HG03066 (cell line): ENCODE data around the gene SLC40A1.

Experiments
- ATAC-seq: cut with Tn5 transposase; IDR thresholded peaks from one replicate; pipeline ENCODE4 v1.9.1; 2021; ENCODE audit warnings: low read depth; ENCODE audit not compliant: unreplicated experiment

Gene SLC40A1, protein sequence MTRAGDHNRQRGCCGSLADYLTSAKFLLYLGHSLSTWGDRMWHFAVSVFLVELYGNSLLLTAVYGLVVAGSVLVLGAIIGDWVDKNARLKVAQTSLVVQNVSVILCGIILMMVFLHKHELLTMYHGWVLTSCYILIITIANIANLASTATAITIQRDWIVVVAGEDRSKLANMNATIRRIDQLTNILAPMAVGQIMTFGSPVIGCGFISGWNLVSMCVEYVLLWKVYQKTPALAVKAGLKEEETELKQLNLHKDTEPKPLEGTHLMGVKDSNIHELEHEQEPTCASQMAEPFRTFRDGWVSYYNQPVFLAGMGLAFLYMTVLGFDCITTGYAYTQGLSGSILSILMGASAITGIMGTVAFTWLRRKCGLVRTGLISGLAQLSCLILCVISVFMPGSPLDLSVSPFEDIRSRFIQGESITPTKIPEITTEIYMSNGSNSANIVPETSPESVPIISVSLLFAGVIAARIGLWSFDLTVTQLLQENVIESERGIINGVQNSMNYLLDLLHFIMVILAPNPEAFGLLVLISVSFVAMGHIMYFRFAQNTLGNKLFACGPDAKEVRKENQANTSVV

DNA sequence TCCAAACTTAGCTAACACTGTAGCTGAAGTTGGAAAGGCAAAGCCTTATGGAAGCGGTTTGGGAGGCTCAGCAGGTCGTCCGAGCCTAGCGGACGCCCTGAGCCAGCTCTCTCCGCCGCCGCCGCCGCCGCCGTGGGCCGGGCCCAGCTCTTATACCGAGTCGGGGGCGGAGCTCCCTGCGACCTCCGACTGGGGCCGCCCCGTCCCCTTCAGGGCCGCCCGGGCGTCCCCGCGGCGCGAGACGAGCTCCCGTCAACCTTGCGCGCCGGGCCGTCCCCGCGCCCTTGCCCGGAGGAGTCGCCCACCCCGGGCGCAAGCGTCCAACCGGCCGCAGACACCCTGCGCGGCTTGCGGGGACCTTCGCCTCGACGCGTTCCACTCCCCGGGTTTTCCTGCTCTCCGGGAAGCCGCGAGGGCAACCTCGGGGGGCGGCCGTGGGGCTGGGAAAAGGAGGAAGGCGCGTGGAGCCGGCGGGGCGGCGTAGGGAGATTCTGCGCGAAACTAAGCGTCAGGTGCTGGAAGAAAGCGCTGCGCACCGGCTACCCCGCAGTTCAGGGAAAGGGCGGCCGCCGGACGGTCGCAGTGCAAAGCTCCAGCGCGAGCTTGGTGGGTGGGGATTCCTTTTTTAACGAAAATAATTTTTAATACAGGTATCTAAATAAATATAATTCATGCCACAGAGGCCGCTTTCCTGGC, at the start of gene SLC40A1:
TSS of gene SLC40A1 (minus strand) at position 129 of the 696 bp plus-strand sequence. CDS start 326 bp downstream, outside the sequence.
- ATAC-seq: no peak

DNA sequence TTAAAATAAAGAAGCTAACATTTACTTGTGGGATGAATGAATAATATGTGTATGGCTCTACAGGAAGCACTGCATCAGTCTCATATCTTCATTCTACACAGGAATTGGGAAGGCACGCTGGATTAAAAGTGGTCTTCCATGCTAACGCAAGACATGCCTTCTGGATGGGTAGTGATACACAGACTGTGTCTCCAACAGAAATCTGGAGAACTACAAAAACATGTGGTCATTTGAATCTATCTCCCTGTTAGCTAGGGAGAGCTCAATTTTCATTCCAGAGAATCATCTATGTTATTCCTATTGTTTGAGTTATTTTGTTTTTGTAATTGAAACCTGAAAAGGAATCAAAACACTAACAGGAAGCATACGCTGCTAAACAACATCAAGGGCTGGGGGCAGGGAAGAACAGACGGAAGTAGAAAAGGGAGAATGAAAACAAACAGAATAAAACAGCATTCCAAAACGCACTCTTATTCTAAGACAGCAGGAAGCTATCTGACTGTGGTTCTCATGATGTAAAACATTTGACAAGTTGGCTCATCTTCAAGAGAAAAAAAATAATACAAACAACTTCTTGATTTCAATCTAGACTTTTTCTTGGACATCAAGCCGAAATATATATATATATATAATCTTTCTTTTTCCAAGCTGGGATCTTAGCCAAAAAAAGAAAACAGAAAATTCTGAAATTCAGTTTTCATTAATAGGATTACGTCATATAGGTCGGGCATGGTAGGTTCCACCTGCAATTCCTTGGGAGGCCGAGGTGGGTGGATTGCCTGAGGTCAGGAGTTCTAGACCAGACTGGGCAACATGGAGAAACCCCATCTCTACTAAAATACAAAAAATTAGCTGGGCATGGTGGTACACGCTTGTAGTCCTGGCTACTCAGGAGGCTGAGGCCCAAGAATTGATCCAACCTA, 49.2 kb upstream of the SLC40A1 start:
- no peak for ATAC-seq

DNA sequence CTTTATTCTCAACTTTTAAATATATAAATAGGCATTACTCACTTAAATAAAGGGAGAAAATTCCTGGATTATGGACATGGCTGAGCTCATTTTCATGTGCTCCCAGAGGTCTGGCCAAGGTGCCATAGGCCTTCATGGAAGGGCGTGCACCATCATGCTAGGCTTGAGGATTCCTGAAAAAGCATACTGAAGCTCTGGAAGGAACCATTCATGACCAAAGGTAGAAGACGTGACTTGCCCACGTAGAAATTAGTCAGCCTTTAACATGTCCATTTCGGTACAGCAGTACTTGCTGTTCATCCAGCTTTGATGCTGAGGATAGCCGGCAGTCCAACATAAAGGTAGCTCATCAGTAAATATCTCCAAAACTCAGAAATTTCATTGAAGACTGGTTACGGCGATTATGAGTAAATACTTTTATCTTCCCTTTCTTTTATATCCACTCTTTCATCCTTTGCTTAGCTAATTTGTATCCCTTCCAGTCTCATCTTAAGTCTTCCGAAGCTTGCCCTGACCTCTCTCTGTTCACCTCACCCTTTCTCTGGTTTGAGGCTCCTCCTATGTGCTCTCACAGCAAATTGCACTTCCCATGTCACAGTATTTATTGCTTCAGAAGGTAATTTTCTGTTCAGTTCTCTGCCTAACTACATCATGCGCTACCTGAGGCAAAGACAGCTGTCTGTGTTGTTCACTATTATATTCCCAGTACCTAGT, 48.4 kb upstream of the SLC40A1 start:
- no peak for ATAC-seq

DNA sequence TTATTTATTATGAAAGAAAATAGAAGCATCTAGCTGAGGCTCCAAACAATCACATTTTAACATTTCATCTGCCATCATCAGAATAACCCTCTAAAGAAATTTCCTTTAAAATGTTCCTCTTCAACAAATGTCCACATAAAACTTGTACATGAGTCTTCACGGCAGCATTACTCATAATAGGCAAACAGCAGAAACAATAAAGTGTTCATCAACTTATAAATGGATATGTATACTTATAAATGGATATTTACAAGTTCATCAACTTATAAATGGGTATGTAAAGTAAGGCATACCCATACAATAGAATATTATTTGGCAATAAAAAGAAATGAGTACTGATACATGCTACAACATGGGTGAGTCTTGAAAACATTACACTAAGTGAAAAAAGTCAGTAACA, 47.2 kb upstream of the SLC40A1 start:
- ATAC-seq: no peak

DNA sequence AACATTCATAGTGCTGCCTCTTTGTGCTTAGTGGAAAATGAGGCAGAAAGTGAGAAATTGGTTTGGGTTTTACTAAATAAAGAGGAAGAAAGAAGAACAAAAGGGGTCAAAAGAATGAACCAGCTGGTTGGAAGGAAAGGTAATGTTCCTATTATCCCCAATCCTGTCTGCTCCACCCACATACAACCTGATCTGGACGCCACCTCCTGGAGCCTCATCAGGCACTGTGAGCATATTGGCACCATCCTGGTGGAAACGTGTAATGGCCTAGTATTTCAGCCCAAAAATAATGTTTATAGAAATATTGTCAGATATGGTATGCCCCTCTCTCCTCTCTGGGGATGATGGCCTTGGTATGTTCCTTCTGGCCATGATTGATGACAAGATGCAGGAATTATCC, 45.0 kb upstream of the SLC40A1 start:
- no peak for ATAC-seq

DNA sequence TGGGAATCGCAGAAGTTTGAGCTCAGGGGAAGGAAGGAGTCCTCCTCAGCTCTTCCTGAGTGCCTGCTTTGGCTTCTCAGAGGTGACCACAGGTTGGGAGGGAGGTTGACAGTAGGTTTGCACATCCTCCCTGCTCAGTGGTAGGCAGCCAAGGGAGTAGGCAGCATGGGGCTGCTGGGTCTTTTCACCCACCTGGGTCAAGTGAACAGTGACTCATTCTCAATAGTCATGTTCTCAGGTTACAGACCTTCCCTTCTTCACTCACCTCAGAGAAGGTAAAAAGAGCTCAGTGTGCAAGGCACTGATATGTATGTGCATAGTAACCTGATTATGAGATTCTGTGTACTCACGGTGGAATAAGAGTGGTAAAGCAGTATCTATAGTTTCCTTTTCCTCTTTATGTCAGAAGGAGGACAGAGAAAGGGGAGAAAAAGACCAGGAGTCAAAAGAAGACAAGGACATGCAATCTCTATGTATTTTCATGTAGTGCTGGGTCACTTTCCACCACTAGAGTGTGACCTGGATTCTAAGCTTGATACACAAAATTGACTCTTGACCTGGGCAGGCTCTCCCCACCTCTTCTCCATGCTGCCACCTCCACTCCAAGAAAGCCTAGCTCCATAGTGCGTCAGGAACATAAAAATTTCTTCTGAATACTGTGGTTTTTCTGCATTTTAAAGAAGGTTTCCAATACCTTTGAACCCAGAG, 44.2 kb upstream of the SLC40A1 start:
- ATAC-seq: no peak

DNA sequence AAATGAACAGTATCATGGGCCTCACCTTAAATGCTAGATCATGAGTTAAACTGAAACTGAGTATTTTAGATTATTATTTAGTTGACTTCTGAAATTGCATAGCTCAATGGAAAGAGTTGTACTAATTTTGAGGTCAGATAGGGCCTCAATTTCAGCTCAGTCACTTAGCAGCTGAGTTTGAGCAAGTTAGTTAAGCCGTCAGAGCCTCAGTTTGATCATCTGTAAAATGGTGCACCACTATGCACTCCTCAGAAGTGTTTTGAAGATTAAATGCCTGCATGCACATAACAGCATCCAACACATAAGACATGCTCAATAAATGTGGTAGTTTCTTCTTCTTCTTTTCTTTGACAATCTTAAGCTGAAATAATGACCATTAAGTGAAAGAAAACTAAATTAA, 42.5 kb upstream of the SLC40A1 start:
- no peak for ATAC-seq

DNA sequence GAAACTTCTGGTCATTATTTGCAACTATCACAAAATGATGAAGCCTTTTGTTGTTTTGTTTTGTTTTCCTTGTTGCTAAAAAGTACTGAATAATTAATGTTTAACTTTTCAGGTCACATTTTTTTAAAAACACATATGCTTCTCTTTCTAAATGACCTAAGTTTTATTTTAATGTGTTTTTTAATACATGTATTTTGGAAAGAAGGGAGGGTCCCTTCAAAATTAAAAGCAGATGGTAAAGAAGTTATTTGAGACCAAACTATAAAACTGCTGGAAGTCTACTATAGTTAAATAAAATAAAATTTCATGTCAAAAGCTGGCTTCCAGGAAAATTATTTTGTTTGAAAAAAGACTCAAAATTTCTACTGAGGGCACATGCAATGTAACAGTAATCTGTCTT, 41.2 kb upstream of the SLC40A1 start:
- no peak for ATAC-seq

DNA sequence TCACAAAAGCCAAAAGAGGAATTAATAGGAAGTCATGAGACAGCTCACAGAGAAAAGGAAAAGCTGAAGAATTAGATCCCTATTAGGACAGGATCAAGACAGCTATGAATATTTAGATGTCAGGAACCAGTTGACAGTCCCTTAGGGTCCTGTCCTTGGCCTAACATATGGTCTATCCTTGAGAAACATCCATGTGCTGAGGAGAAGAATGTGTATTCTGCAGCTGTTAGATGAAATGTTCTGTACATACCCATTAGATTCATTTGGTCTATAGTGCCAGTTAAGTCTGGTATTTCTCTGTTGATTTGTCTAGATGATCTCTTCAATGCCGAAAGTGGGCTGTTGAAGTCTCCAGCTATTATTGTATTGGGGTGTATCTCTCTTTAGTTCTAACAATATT, 37.6 kb upstream of the SLC40A1 start:
- no peak for ATAC-seq

DNA sequence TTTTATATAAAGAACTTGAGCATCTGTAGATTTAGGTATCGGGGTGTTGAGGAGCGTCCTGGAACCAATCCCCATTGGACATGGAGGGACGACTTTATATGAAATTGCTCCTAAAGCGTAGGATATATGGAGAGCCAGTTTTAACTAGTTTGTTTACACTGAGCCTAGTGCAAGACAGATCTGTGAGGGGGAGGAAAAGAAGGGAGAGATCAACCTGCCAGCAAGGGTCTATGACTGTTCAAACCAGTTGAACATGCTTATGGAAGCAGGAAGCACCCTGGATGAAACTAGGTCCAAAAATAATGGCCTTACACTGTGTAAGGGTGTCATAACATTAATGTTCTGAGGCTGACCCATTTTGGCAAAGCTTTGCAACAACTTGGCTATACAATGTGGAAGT, 34.0 kb upstream of the SLC40A1 start:
- ATAC-seq: no peak

DNA sequence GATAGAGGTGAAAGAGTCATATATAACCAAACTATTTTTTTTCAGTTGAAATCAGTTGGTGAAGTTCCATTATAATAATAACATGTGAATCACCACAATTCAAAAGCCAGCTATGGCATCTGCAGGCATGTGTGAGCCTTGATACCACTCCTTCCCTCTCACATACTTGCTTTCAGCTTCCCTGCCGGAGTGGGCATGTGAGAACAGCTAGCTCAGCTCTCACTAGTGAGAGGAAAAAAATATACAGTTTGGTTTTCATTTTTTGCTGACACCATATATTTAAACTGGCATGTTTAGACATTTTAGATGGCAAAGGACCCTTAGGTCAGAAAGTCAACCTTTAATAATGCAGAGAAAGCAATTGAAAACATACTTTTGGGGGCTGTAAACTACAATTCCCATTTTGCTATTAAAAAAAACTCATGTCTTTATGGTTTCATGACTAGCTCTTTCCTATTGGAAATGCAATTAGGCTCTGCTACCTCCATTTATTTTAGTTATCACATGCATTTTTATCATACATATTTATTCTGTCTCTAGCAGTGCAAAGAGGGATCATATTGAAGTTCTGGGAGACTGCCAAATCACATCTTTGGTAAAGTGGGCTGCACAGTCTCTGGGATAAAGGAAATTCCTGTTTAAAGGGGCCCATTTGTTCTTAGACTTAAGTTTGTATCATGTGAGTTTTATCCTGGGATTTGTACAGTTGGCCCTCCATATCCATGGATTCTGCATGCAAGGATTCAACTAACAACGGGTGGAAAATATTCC, 33.2 kb upstream of the SLC40A1 start:
- no peak for ATAC-seq

DNA sequence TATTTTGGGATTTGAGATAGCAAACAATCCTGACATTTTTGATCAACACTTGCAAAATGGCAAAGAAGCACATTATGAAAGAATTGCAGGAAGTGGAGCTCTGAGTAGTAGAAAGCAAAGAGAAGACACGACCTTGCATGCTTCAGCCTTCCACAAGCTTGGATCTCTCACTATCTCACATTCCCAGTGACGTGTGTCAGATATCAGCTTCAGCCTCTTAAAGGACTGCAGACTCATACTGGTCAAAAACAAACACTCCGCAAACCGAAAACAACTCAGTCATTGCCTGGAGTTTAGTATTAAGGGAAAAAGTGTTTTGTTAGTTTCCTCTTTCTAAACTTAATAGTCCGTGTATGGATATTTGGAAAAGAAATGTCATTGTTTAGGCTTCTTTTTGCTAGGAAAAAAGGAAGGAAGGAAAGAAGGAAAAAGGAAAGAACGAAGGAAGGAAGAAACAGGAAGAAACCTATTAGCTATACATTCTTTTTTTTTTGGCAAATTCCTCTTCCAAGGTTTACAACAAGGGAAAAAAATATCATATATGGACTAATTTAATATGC, 32.6 kb upstream of the SLC40A1 start:
- no peak for ATAC-seq

DNA sequence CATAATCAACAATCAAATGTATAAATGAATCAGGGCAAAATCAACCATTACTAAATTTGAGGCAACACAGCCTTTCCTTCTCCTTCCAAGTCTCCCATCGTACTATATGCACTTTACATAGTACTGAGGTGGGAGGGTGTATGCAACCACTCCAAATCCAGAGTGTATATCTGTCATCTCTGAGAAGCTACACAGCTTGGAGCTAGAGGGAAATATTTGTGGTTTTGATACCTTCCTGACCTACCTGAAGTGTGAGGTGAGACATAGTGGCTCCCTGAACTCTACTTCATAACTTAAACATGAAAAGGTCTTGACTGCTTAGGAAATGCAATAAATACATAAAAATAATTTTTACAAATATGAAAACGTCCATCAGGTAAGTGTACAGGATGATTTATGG, 30.1 kb upstream of the SLC40A1 start:
- no peak for ATAC-seq

DNA sequence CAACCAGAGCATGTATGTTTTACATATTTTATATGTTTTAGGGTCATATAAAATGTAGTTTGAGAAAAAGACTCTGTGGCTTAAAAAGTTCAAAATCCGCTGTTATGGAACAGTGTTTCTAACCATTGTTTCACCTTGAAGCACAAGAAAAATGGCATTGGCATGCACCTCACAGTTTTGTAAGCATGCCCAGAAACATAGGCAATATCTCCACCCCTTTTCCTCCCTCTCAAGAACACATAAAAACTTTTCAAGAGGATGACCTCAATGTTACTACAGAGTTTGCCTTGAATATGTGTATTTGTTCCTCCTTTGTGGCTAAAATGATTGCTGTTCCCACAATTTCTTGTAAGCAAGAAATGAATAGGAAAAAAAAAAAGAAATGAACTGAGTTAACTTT, 29.3 kb upstream of the SLC40A1 start:
- ATAC-seq: no peak

DNA sequence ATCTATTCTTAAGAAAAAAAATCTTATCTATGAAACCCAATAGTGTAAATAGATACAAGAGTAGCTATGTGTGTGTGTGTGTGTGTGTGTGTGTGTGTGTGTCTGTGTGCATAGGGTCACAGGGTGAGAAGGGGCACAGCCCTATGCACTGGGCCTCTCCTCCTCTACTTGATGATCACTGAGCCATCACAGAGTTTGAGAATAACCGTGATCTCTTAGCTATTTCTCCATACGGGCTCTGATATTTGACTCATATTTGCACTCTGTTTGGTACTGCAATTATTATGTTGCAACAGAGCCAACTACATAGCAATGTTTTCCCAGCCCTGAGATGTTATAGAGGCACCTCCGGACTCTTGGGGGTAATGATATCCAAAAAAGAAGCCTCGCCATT, 28.8 kb upstream of the SLC40A1 start:
- ATAC-seq: no peak

DNA sequence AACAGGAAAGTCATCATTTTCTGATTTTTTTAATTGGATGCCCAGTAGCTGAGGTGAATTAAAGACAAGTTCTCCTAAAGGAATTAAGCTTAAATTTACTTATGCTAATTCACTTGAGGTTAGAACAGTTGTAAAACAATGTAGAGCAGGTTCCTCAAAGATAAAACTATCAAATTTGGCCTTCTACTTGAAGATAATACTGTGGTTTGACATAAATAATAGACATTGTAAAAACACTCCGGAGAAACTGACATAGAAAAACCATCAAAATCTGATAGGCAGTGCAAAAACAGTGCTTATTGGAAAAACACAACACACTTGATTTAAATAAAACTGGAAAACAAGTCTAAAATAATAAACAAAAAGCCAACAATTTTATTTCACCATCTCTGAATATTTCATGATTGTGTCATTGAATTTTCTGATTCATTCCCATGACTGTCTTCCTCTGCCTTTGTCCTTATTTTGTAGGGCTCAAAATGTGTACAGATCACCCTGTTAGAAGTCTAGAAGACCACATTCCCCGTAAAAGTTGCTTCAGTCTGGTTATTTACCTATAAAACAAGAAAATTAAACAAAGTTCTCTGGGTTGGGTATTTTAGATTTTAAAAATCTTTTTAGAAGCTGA, 28.3 kb upstream of the SLC40A1 start:
- no peak for ATAC-seq

DNA sequence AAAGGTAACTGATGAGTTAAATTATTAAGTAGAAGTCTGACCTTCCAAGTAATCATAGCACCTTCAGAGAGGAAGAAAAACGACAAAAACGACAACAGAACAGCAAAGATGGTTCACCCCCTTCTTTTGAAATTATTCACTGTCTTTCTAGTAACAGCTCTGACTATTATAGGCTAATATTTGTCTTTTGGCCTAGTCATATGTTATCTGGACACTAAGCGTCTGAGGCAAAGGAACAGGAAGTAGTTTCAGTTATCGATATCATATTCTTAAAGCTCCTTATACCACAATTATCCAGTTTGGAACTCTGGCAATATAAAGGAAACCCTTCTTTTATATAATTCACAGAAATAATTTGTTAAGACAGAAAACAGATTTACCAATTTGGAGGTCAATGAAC, 27.6 kb upstream of the SLC40A1 start:
- no peak for ATAC-seq

DNA sequence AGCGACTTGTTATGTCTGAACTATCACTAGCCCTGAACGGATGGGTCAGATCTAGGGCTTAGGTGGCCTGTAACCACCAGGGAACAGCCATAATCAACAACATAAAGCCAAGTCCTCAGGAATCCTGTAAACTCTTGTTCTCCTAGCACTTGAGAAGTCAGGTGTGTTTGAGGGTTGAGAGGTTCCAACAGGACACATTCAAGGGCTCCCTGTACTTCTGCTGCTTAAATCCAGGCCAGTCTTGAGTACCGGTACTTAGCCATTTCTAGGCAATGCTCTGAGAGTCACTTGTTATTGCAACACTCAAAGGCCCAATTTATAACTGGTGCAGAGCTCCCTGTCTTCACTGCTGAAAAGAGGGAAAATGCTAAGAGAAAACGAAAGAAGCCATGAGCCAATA, 21.6 kb upstream of the SLC40A1 start:
- no peak for ATAC-seq
